Endothelial cell of umbilical vein (primary cell): Measurements from ENCODE around the gene CFAP73. TPM values are rescaled to one million over a fixed set of nuclear protein-coding genes. Genes with fewer than 3 reads are reported as not detected.

Source experiments
- BruUV-seq: library from RNA; stranded (reverse); fragments of 400-500 nt; replicated peaks from 2 replicates; lab custom pipeline; 2021; lab: Mats Ljungman, UMichigan
- CTCF ChIA-PET: fragments of 300-600, 350-600 bp; sonication (Branson Sonifier 250); formaldehyde crosslinking; loops from one replicate; lab custom pipeline; 2021; ENCODE audit warnings: antibody characterized with exemption, inconsistent platforms; lab: Charles Lee
- POLR2A ChIA-PET: fragments of 300-600, 350-600 bp; sonication (Branson Sonifier 250); formaldehyde crosslinking; loops from one replicate; lab custom pipeline; 2021; ENCODE audit warnings: antibody characterized with exemption, inconsistent platforms; lab: Charles Lee
- DNase-seq: peaks from one replicate; pipeline ENCODE4 v3.0.0-alpha.2; 2011; ENCODE audit warnings: low read depth, low spot score
- FAIRE-seq: peaks from 2 replicates; lab custom pipeline; 2011; peaks lifted over from hg19 to GRCh38; lab: Jason Lieb, UNC
- H2AFZ ChIP-seq: 2 replicates; pipeline ENCODE4 v1.6.0; 2012; ENCODE audit warnings: low read depth, low read length, control low read depth, inconsistent platforms
- H3K27ac ChIP-seq: 2 replicates; pipeline ENCODE4 v1.5.1; 2011; ENCODE audit warnings: low read depth, mild to moderate bottlenecking, control low read depth, low read length, moderate library complexity; ENCODE audit not compliant: insufficient read depth
- H3K27me3 ChIP-seq, 2 experiments: 2 replicates each; pipeline versions ENCODE4 v1.6.0 to v1.6.1; 2011; ENCODE audit warnings: low read length in 2 of 2, mixed read lengths in 1 of 2; ENCODE audit not compliant: control insufficient read depth in 2 of 2, insufficient read depth in 2 of 2
- H3K36me3 ChIP-seq, 2 experiments: 2 replicates in 1 of 2; 3 replicates in 1 of 2; pipeline ENCODE4 v1.5.1; 2011; ENCODE audit warnings: low read length in 2 of 2, mild to moderate bottlenecking in 1 of 2, moderate library complexity in 1 of 2; ENCODE audit not compliant: control insufficient read depth in 2 of 2, insufficient read depth in 2 of 2; ENCODE audit errors: extremely low read depth in 1 of 2
- H3K4me1 ChIP-seq: 3 replicates; pipeline ENCODE4 v1.5.1; 2011; ENCODE audit warnings: mild to moderate bottlenecking, low read length; ENCODE audit not compliant: control insufficient read depth, insufficient read depth; ENCODE audit errors: extremely low read depth
- H3K4me2 ChIP-seq: 2 replicates; pipeline ENCODE4 v1.6.1; 2011; ENCODE audit warnings: low read length, control low read depth, mixed read lengths; ENCODE audit not compliant: insufficient read depth
- H3K4me3 ChIP-seq, 3 experiments: fragments of 200-600 bp in 1 of 3; sonication (generic), shearing (Covaris generic) in 1 of 3; replicated peaks in 1 of 3; 2 replicates each; pipeline ENCODE4 v1.5.1; 2011 to 2016; ENCODE audit warnings: control low read depth in 3 of 3, low read length in 3 of 3, mild to moderate bottlenecking in 2 of 3, inconsistent platforms in 1 of 3, low read depth in 1 of 3, moderate library complexity in 1 of 3; ENCODE audit not compliant: insufficient read depth in 1 of 3
- H3K79me2 ChIP-seq: 2 replicates; pipeline ENCODE4 v1.6.0; 2012; ENCODE audit warnings: low read length, inconsistent platforms; ENCODE audit not compliant: control insufficient read depth, insufficient read depth
- H3K9ac ChIP-seq: replicated peaks from 2 replicates; pipeline ENCODE3; 2011; ENCODE audit warnings: low read length, control low read depth; ENCODE audit not compliant: insufficient read depth; ENCODE audit errors: extremely low read depth
- H3K9me1 ChIP-seq: replicated peaks from 3 replicates; pipeline ENCODE4 v1.6.0; 2011; ENCODE audit warnings: mild to moderate bottlenecking, low read length; ENCODE audit not compliant: control insufficient read depth, insufficient read depth; ENCODE audit errors: extremely low read depth
- H3K9me3 ChIP-seq: replicated peaks from 2 replicates; pipeline ENCODE4 v1.5.1; 2012; ENCODE audit warnings: low read length, inconsistent platforms; ENCODE audit not compliant: control insufficient read depth, insufficient read depth
- H4K20me1 ChIP-seq: replicated peaks from 2 replicates; pipeline ENCODE3; 2011; ENCODE audit warnings: mild to moderate bottlenecking, low read length; ENCODE audit not compliant: control insufficient read depth, insufficient read depth; ENCODE audit errors: extremely low read depth
- CTCF ChIP-seq, 2 donors: IDR thresholded peaks; 1 replicate in 1 of 2; 2 replicates in 1 of 2; pipeline ENCODE4 v1.5.1; 2011; ENCODE audit warnings: low read length in 2 of 2, mild to moderate bottlenecking in 2 of 2, moderate library complexity in 2 of 2, control low read depth in 1 of 2, inconsistent platforms in 1 of 2, low read depth in 1 of 2; ENCODE audit not compliant: insufficient read depth in 1 of 2; ENCODE audit errors: extremely low read depth in 1 of 2
- EZH2 ChIP-seq: IDR thresholded peaks from 2 replicates; pipeline ENCODE4 v1.6.1; 2012; ENCODE audit warnings: borderline replicate concordance, low read depth, mild to moderate bottlenecking, moderate library complexity, low read length, inconsistent platforms; ENCODE audit not compliant: severe bottlenecking
- FOS ChIP-seq: IDR thresholded peaks from 2 replicates; pipeline ENCODE4 v1.6.1; 2011; ENCODE audit warnings: mild to moderate bottlenecking, low read length, moderate library complexity, borderline replicate concordance; ENCODE audit not compliant: insufficient read depth
- GATA2 ChIP-seq: IDR thresholded peaks from 2 replicates; pipeline ENCODE4 v1.7.0; 2011; ENCODE audit warnings: low read depth, mild to moderate bottlenecking, moderate library complexity, mixed read lengths, low read length; ENCODE audit not compliant: insufficient read length, insufficient read depth
- JUN ChIP-seq: IDR thresholded peaks from 2 replicates; pipeline ENCODE4 v1.6.1; 2011; ENCODE audit warnings: borderline replicate concordance, low read depth; ENCODE audit not compliant: insufficient read length, insufficient read depth
- MAX ChIP-seq: IDR thresholded peaks from 2 replicates; pipeline ENCODE4 v1.6.1; 2011; ENCODE audit not compliant: insufficient read depth, insufficient read length
- MYC ChIP-seq: IDR thresholded peaks from one replicate; pipeline ENCODE4 v1.6.1; 2011; ENCODE audit warnings: mild to moderate bottlenecking, low read depth, low read length
- POLR2A ChIP-seq: IDR thresholded peaks from 2 replicates; pipeline ENCODE4 v1.6.1; 2012; ENCODE audit warnings: low read depth, mild to moderate bottlenecking, control low read depth, low read length
- POLR2AphosphoS5 ChIP-seq: IDR thresholded peaks from 2 replicates; pipeline ENCODE4 v1.6.1; 2012; ENCODE audit warnings: low read depth, mild to moderate bottlenecking, control low read depth, low read length, moderate library complexity; ENCODE audit not compliant: insufficient read depth
- dilution Hi-C: fragments of 300-500 bp; cut with MboI; formaldehyde crosslinking; loops from one replicate; pipeline ENCODE4 v1.15.0; 2019; ENCODE audit warnings: low sequenced_read_pairs; ENCODE audit not compliant: extremely low pct_ligation_motif_present
- intact Hi-C: fragments of 100-400 bp; cut with micrococcal nuclease; formaldehyde crosslinking; loops from one replicate; pipeline ENCODE4 v1.10.0; 2022
- polyA plus RNA-seq, 4 experiments: library from polyadenylated mRNA; depleted of rRNA in 3 of 4; stranded (reverse) in 3 of 4; unstranded in 1 of 4; fragments of >200 nt; gene quantifications; 2 replicates each; pipeline versions ENCODE4 v1.2.1 to v1.2.3, GENCODE V29; 2011 to 2012; ENCODE audit warnings: missing spikeins in 1 of 4
- total RNA-seq: library from RNA; stranded (reverse); gene quantifications from 2 replicates; pipeline ENCODE4 v1.2.3, GENCODE V29; 2021

CFAP73 gene
- total and polyA plus RNA-seq, 2 donors (not counting 3 experiments of a cell fraction or from before 2014, with no cell fraction given): not detected

GRCh38 chr12:113142173-113142885, 7.2 kb upstream of the CFAP73 start:
- intact Hi-C loops: no loop called here
- H3K4me2 ChIP-seq: no peak overlapping the region
- DNase-seq: no peak
- H3K4me3 ChIP-seq: no peak overlapping the region
- BruUV-seq: no TSS peak
- no peaks in the 10 kb centered on the region for H3K9me3 ChIP-seq
- dilution Hi-C loops: no loop called here
- peaks cover 0 to 2% of the 10 kb centered on the region in 2 experiments for H3K27me3 ChIP-seq
- FAIRE-seq: no peak
- TF ChIP-seq EZH2: no peak
- no peak for TF ChIP-seq CTCF (IDR thresholded peaks at IDR 0.05; ENCODE audit: extremely low read depth in 1 of 2, insufficient read depth in 1 of 2, low read depth in 1 of 2, low read length in 2 of 2)
- no peak for TF ChIP-seq MAX
- no peak for TF ChIP-seq FOS
- TF ChIP-seq JUN: no peak
- TF ChIP-seq GATA2: no peak
- TF ChIP-seq POLR2A: no peak
- TF ChIP-seq POLR2AphosphoS5: no peak
- TF ChIP-seq MYC: no peak
- no peaks in the 10 kb centered on the region for H3K36me3 ChIP-seq
- H3K9ac ChIP-seq: no peak overlapping the region
- no peak overlapping the region for H3K27ac ChIP-seq
- POLR2A ChIA-PET: no interaction called here
- no peaks in the 10 kb centered on the region for H3K9me1 ChIP-seq
- no peaks in the 10 kb centered on the region for H3K4me1 ChIP-seq
- no peaks in the 10 kb centered on the region for H4K20me1 ChIP-seq
- H3K79me2 ChIP-seq: no peaks in the 10 kb centered on the region
- no peak overlapping the region for H2AFZ ChIP-seq
- CTCF ChIA-PET: no interaction called here
